ENCODE measurements around the gene SMPDL3B.

The SMPDL3B gene

GRCh38 chr1:27967884-27968466, 33.2 kb downstream of the SMPDL3B start:
- DNase-seq = no peak
- Mint-ChIP-seq H3K9me3 (no peaks in the 10 kb centered on the region), H3K4me1 (peaks cover 26% of the 10 kb centered on the region), H3K4me3 (no peak overlapping the region), H3K27me3 (no peaks in the 10 kb centered on the region), H3K36me3 (peaks cover 39% of the 10 kb centered on the region), H3K27ac (no peak overlapping the region)
- CTCF ChIA-PET = no interaction called here

GRCh38 chr1:27968692-27969091, 33.9 kb downstream of the SMPDL3B start:
- H3K27ac Mint-ChIP-seq = no peak overlapping the region
- no peak for DNase-seq
- no peaks in the 10 kb centered on the region for H3K9me3 Mint-ChIP-seq
- no peak overlapping the region for H3K4me3 Mint-ChIP-seq
- H3K36me3 Mint-ChIP-seq = peaks cover 36% of the 10 kb centered on the region
- H3K27me3 Mint-ChIP-seq = no peaks in the 10 kb centered on the region
- CTCF ChIA-PET = no interaction called here
- H3K4me1 Mint-ChIP-seq = peaks cover 19% of the 10 kb centered on the region

DNA sequence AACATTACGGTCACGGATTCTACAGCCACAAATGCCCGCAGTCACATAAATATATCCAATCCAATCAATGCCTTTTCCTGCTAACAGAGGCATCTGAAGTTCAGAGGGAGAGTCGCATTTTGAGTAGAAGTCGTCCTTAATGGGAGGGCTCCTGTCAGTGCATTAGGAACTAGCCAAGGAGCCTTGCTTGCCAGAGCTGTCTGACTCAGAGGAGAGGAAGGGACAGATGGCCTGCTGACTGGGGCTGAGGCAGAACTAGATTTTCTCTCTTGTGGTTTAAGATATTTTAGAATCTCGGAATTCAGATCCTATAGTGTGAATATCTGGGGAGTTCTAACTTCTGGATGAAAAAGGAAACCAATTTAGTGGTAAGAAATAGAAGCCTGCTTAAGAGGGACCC, 35.6 kb downstream of the SMPDL3B start:
- CTCF ChIA-PET = interaction anchor here (2.0 kb wide), 1 partner anchor 10 kb away, joined by 7 read pairs; no protein-coding TSS in a partner anchor
- no peak overlapping the region for H3K27ac Mint-ChIP-seq
- peaks cover 22% of the 10 kb centered on the region for H3K4me1 Mint-ChIP-seq
- DNase-seq = no peak
- H3K36me3 Mint-ChIP-seq = peaks cover 28% of the 10 kb centered on the region
- H3K4me3 Mint-ChIP-seq = no peak overlapping the region
- no peaks in the 10 kb centered on the region for H3K9me3 Mint-ChIP-seq
- no peaks in the 10 kb centered on the region for H3K27me3 Mint-ChIP-seq

DNA sequence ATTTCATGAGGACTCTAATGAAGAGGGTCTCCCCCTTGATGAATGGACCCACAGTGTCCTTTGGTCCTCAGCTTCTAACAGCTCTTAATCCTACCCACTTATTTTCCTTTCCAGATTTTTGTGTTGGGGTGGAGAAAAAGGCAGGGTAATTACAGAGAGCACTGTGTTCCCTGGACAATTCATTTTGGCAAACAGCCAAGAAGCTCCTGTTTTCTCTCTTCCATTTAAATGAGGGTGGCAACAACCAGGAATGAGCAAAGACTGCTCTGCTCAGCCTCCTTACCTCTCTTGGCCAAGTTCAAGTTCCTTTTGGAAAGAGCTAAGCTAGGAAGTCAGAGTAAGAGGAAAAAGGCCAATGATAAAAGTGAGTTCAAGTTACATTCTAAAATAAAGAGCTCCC, 36.9 kb downstream of the SMPDL3B start:
- Mint-ChIP-seq H3K9me3 (no peaks in the 10 kb centered on the region), H3K36me3 (peaks cover 25% of the 10 kb centered on the region), H3K4me1 (peaks cover 22% of the 10 kb centered on the region), H3K27me3 (no peaks in the 10 kb centered on the region), H3K4me3 (no peak overlapping the region), H3K27ac (no peak overlapping the region)
- no peak for DNase-seq
- CTCF ChIA-PET = interaction anchor here (0.7 to 2.0 kb wide), 4 partner anchors 8 to 114 kb away, joined by 3 to 7 read pairs (median 3); no protein-coding TSS in a partner anchor

- H3K27me3 Mint-ChIP-seq = no peaks in the 10 kb centered on the region
- no peaks in the 10 kb centered on the region for H3K9me3 Mint-ChIP-seq
- peaks cover 22% of the 10 kb centered on the region for H3K4me1 Mint-ChIP-seq
- no peak for DNase-seq
- H3K27ac Mint-ChIP-seq = peak overlapping the region; percentile 31
- H3K4me3 Mint-ChIP-seq = no peak overlapping the region
- CTCF ChIA-PET = interaction anchor here (0.7 to 2.0 kb wide), 4 partner anchors 8 to 115 kb away, joined by 3 to 7 read pairs (median 3); no protein-coding TSS in a partner anchor
- H3K36me3 Mint-ChIP-seq = peaks cover 25% of the 10 kb centered on the region
Observed at GRCh38 chr1:27972141-27972540, 37.3 kb downstream of the SMPDL3B start.

DNA sequence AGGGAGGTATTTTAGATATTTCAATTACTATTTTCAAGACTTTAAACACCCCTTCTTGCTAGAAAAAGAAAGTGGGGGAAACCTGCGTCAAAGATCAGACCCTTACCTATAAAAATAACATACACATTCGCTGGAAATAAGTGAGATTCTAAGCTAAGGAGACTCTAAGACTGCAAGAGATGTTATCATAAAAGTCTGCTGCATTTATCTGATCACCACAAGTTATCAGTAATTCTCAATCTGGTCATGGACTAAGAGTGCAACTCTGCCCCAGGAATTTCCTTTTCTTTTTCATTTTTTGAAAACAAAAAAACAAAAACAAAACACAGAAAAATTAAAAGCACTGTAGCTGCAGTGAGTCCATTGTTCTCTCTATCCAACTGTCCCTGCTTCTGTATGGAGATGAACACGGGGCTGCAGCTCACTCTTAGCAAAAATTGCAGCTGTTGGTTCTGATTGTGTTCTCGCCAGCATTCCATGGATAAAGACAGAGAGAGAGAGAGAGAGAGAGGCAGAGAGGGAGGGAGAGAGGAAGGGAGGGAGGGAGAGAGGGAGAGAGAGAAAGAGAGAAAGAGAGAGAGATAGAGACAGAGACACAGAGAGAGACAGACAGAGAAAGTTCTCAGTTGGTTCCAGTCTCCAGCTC, 39.1 kb downstream of the SMPDL3B start:
- peaks cover 15% of the 10 kb centered on the region for H3K4me1 Mint-ChIP-seq
- no peaks in the 10 kb centered on the region for H3K27me3 Mint-ChIP-seq
- no peaks in the 10 kb centered on the region for H3K9me3 Mint-ChIP-seq
- DNase-seq = no peak
- H3K4me3 Mint-ChIP-seq = no peak overlapping the region
- H3K27ac Mint-ChIP-seq = no peak overlapping the region
- H3K36me3 Mint-ChIP-seq = peaks cover 21% of the 10 kb centered on the region
- CTCF ChIA-PET = interaction anchor here (0.7 to 1.3 kb wide), 5 partner anchors 33 to 232 kb away, joined by 3 to 7 read pairs (median 3); no protein-coding TSS in a partner anchor

DNA sequence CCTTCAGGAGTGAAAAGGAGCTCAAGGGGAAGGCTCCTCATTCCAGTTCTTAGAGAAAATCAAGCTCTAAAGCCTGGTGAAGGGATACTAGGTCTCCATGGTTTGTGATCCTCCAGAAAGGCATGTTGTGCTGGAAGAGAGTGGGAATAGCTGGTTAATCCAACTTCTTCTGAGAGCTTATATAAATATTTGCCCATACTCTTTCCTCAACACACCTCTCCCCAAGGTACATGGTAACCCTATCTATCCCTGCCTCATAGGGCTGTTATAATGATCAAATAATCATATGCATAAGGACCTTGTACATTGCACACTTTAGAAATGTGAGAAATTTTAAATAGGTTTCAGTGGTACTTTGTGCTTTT, 39.6 kb downstream of the SMPDL3B start:
- Mint-ChIP-seq H3K27ac (no peak overlapping the region), H3K36me3 (peaks cover 19% of the 10 kb centered on the region), H3K4me3 (no peak overlapping the region), H3K27me3 (no peaks in the 10 kb centered on the region), H3K9me3 (no peaks in the 10 kb centered on the region), H3K4me1 (peaks cover 16% of the 10 kb centered on the region)
- CTCF ChIA-PET = interaction anchor here (0.7 to 1.3 kb wide), 5 partner anchors 34 to 231 kb away, joined by 3 to 7 read pairs (median 3); no protein-coding TSS in a partner anchor
- DNase-seq = no peak

DNA sequence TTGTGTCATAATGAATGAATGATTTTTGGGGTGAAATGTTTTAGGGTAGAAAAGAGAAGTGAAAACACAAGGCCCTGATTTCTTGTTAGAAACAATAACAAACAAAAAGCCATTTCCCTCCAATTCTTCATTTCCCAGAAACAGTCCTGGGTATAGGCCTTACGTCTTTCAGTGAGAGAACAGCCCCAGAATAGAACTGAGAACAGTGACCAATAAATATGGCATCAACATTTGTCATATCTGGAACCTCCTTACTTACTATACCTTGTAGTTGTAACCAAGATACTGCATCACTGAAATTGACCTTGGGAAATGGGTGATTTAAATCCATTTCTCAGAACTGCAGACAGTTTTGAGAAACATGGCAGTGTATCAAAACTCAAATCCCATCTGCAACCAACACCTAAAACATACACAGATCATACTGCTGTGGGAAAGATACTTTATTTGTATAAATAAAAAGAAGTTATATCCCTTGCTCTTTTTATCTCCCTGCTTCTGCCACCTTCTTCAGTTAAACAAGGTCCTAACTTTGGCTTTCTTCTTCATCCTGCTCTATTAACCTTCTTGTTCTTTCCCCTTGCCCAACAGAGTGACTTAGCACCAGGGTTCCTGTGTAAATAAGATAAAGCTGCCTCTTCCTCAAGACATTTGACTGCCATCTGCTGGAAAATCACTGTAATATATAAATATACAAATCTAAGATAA, 44.5 kb downstream of the SMPDL3B start:
- H3K9me3 Mint-ChIP-seq = no peaks in the 10 kb centered on the region
- no peaks in the 10 kb centered on the region for H3K27me3 Mint-ChIP-seq
- CTCF ChIA-PET = interaction anchor here (0.9 to 5.9 kb wide), 6 partner anchors 8 to 122 kb away, joined by 3 to 35 read pairs (median 6); no protein-coding TSS in a partner anchor
- H3K4me3 Mint-ChIP-seq = no peak overlapping the region
- peaks cover 7% of the 10 kb centered on the region for H3K36me3 Mint-ChIP-seq
- DNase-seq = no peak
- peaks cover 2% of the 10 kb centered on the region for H3K4me1 Mint-ChIP-seq
- H3K27ac Mint-ChIP-seq = no peak overlapping the region

DNA sequence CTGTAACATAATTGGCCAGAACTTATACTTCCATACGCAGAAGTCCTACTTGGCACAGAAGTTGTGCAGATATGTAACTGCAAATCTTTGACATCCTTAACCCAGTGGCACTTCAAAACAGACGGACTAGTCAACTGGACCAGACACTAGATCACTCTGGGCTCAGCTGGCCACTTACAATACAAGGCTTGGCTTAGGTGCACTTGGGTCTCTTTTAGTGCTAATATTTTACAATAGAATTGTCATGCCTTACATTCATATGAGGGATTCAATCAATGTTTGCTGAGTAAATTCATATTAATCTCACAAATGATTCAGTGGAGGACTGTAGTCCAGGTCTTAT, 45.0 kb downstream of the SMPDL3B start:
- CTCF ChIA-PET = interaction anchor here (0.9 to 5.9 kb wide), 9 partner anchors 9 to 309 kb away, joined by 3 to 35 read pairs (median 5); no protein-coding TSS in a partner anchor

GRCh38 chr1:27980216-27980845, 45.5 kb downstream of the SMPDL3B start:
- Mint-ChIP-seq H3K27ac (no peak overlapping the region), H3K36me3 (peaks cover 8% of the 10 kb centered on the region), H3K27me3 (no peaks in the 10 kb centered on the region), H3K4me1 (peaks cover 2% of the 10 kb centered on the region), H3K9me3 (no peaks in the 10 kb centered on the region), H3K4me3 (no peak overlapping the region)
- CTCF ChIA-PET = interaction anchor here (1.0 to 5.9 kb wide), 8 partner anchors 9 to 310 kb away, joined by 3 to 35 read pairs (median 6); no protein-coding TSS in a partner anchor
- DNase-seq = no peak

More for the DNA sequence above, 45.0 kb downstream of the SMPDL3B start:
- Mint-ChIP-seq H3K4me1 (peaks cover 2% of the 10 kb centered on the region), H3K9me3 (no peaks in the 10 kb centered on the region), H3K27ac (no peak overlapping the region), H3K27me3 (no peaks in the 10 kb centered on the region), H3K36me3 (peaks cover 7% of the 10 kb centered on the region), H3K4me3 (no peak overlapping the region)
- no peak for DNase-seq

DNA sequence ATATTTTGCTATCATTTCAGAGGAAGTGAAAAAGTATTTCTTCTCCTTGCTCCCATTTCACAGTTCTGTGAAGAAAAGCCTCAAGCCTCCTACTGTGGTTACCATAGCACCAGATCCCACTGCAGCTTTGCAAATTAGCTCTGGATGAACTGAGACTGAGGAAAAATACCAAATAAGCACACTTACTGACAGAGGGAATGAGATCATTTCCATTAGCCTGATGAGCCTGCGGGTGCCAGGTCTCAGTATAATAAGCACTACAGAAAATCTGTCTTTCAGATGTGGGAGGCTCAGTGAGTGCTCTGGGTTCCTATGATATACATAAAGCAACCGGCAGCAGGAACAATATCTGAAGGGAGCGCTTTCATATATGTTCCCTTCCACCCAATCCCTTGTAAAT, 46.3 kb downstream of the SMPDL3B start:
- Mint-ChIP-seq H3K4me3 (no peak overlapping the region), H3K9me3 (no peaks in the 10 kb centered on the region), H3K27ac (no peak overlapping the region), H3K27me3 (no peaks in the 10 kb centered on the region), H3K4me1 (peaks cover 2% of the 10 kb centered on the region), H3K36me3 (peaks cover 10% of the 10 kb centered on the region)
- CTCF ChIA-PET = interaction anchor here (1.4 to 5.9 kb wide), 6 partner anchors 10 to 311 kb away, joined by 3 to 35 read pairs (median 6); partner anchors contain the start of gene EYA3
- no peak for DNase-seq

GRCh38 chr1:27990920-27991537, 56.2 kb downstream of the SMPDL3B start:
- no peaks in the 10 kb centered on the region for H3K9me3 Mint-ChIP-seq
- H3K4me1 Mint-ChIP-seq = peaks cover 37% of the 10 kb centered on the region
- H3K4me3 Mint-ChIP-seq = no peak overlapping the region
- H3K27me3 Mint-ChIP-seq = no peaks in the 10 kb centered on the region
- peaks cover 55% of the 10 kb centered on the region for H3K36me3 Mint-ChIP-seq
- H3K27ac Mint-ChIP-seq = no peak overlapping the region
- CTCF ChIA-PET = interaction anchor here (0.6 to 1.7 kb wide), 3 partner anchors 12 to 121 kb away, joined by 3 to 5 read pairs (median 3); no protein-coding TSS in a partner anchor
- DNase-seq = no peak

GRCh38 chr1:27992276-27992675, 57.5 kb downstream of the SMPDL3B start:
- Mint-ChIP-seq H3K4me3 (no peak overlapping the region), H3K27me3 (no peaks in the 10 kb centered on the region), H3K9me3 (no peaks in the 10 kb centered on the region), H3K27ac (peak overlapping the region; percentile 82), H3K36me3 (peaks cover 62% of the 10 kb centered on the region), H3K4me1 (peaks cover 43% of the 10 kb centered on the region)
- DNase-seq = peak; percentile 68
- CTCF ChIA-PET = interaction anchor here (1.6 kb wide), 1 partner anchor 11 kb away, joined by 5 read pairs; no protein-coding TSS in a partner anchor

Data from activated naive CD4-positive, alpha-beta T cell treated with anti-CD3 and anti-CD28 coated beads, Interleukin-2, amount 10 ng/mL, durations not matched to agents 7 days and 5 days (primary cell).